H1 (cell line): ENCODE measurements around the gene ARHGAP22.

ENCODE experiments used
- CHD2 ChIP-seq: IDR thresholded peaks from 2 replicates; pipeline ENCODE4 v1.6.1; 2012; ENCODE audit warnings: low read length, improper control_type of control experiment
- CTCF ChIP-seq, 3 experiments: IDR thresholded peaks; 1 replicate in 2 of 3; 2 replicates in 1 of 3; pipeline versions ENCODE4 v1.5.1 to v1.6.1; 2011; ENCODE audit warnings: low read length in 3 of 3, mild to moderate bottlenecking in 3 of 3, inconsistent platforms in 2 of 3, low read depth in 1 of 3, moderate library complexity in 1 of 3; ENCODE audit not compliant: insufficient read depth in 1 of 3; ENCODE audit errors: control extremely low read depth in 1 of 3
- ZNF274 ChIP-seq: IDR thresholded peaks from 2 replicates; pipeline ENCODE4 v1.7.0; 2012; ENCODE audit warnings: low read length, borderline replicate concordance; ENCODE audit errors: extremely low read depth

- TF ChIP-seq CHD2 (no peak), ZNF274 (no peak), CTCF (IDR thresholded peaks at IDR 0.05; ENCODE audit: control extremely low read depth in 1 of 3, insufficient read depth in 1 of 3, low read depth in 1 of 3, low read length in 3 of 3) (no peak)
Observed at GRCh38 chr10:48616436-48616835, 11.6 kb upstream of the ARHGAP22 start.
